NB4 (cell line): ENCODE measurements around the gene ATG101.

ENCODE experiments used
- MAX ChIP-seq: IDR thresholded peaks from 2 replicates; pipeline ENCODE4 v1.6.1; 2011; ENCODE audit warnings: low read depth, low read length
- MYC ChIP-seq: IDR thresholded peaks from 2 replicates; pipeline ENCODE4 v1.6.1; 2011; ENCODE audit warnings: low read depth, low read length
- POLR2A ChIP-seq: IDR thresholded peaks from 2 replicates; pipeline ENCODE4 v1.6.1; 2011; ENCODE audit warnings: mild to moderate bottlenecking; ENCODE audit not compliant: insufficient read length; ENCODE audit errors: extremely low read depth
- TF ChIP-seq, protein P1 (sequence below): IDR thresholded peaks from one replicate; pipeline ENCODE4 v1.5.1; 2012; ENCODE audit warnings: low read depth, low read length

DNA sequence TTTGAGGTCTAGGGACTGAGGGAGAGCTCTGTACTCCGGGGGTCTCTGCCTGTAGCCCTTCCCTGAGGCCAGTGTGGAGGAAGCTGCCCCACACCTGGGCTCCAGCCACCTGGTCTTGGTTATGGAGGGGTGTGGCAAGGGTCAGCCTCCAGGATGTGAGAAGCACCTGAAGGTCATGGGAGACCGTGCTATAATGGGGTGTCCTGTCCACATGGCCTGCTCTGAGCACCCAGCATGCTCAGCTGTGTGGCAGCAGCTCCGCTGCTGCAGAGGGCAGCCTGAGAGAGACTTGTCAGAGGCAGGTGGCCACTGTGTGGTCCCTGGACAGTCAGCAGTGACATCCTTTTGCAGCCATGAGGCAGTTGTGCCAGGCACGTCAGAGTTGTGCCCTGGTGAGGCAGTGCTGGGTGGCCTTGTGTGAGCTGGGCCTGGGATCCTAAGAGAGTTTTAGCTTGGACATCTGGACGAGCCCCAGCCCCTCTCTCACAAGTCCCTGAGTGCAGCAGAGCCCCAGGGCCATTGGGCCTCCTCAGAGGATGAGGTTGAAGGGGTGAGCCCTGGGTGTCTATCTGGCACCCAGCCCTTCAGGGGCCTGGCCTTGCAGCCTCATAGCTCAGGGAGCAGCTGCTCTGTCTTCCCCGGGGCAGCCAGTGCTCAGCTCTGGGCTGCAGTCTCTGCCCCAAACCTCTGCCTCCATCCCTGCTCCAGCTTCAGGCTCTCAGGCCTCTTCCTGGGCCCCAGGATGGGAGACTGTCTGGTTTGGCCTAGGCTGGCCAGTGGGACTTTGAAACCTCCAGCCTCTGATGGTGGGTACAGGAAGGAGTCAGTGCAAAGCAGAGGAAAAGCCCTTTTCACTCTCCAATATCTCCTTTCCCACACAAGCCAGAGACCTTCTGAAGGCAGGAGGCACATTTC is 7.4 kb upstream of the ATG101 start:
- TF ChIP-seq, protein P1, sequence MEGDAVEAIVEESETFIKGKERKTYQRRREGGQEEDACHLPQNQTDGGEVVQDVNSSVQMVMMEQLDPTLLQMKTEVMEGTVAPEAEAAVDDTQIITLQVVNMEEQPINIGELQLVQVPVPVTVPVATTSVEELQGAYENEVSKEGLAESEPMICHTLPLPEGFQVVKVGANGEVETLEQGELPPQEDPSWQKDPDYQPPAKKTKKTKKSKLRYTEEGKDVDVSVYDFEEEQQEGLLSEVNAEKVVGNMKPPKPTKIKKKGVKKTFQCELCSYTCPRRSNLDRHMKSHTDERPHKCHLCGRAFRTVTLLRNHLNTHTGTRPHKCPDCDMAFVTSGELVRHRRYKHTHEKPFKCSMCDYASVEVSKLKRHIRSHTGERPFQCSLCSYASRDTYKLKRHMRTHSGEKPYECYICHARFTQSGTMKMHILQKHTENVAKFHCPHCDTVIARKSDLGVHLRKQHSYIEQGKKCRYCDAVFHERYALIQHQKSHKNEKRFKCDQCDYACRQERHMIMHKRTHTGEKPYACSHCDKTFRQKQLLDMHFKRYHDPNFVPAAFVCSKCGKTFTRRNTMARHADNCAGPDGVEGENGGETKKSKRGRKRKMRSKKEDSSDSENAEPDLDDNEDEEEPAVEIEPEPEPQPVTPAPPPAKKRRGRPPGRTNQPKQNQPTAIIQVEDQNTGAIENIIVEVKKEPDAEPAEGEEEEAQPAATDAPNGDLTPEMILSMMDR = no peak
- TF ChIP-seq POLR2A (no peak), MAX (no peak), MYC (no peak)
